SU-DHL-6 (cell line): Measurements from ENCODE around the gene SPATA2.

Experiments used
- CTCF ChIP-seq: fragments of 200-600 bp; sonication (generic); IDR thresholded peaks from one replicate; pipeline ENCODE4 v1.5.1; 2017; ENCODE audit warnings: antibody characterized with exemption, mild to moderate bottlenecking, low read length, moderate library complexity; ENCODE audit not compliant: insufficient read depth, poor library complexity, severe bottlenecking
- EZH2phosphoT487 ChIP-seq: fragments of 200-600 bp; sonication (generic), shearing (Covaris generic); conservative IDR thresholded peaks from 2 replicates; pipeline ENCODE4 v1.6.1; 2018; ENCODE audit warnings: mild to moderate bottlenecking, antibody characterized with exemption, low read length, moderate library complexity, mixed read lengths

DNA sequence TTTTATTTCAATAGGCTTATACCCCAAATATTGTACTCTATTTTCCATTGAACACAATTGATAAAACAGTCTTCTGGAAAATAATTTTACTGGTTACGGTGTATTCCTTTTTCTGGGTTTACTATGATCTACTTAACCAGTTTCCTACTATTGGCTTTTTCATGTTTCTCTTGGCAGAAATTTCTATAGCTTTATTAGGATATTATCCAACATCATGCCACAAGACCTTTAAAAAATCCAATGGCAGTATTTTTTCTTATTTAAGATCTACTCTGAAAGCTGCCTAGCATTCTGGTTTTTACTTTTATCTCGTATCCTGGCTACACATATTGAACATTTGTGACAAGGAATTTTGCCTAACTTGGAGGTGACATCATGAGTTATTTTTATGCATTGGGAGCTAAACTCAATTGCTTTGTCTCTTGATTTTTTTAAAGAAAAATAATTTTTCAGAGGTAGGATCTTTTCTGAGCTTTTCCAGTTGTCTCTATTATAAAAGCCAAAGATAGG is 57.2 kb downstream of the SPATA2 start:
- no peak for TF ChIP-seq CTCF
- TF ChIP-seq EZH2phosphoT487 = no peak
